ENCODE results near the gene TBK1. TPM values are rescaled to one million over a fixed set of nuclear protein-coding genes. Genes with fewer than 3 reads are reported as not detected.
"Not testable (repeated sequence)": the region's sequence is repeated elsewhere in the genome, so short reads cannot be mapped to it uniquely, and the experiment has no call there.

Gene TBK1
- total RNA-seq, 2 experiments from 2014 or later = 25.4 to 26.0 TPM

GRCh38 chr12:64486657-64487056 lies 34.7 kb downstream of the TBK1 start:
- POLR2A ChIA-PET = no interaction called here
- CTCF ChIA-PET = no interaction called here

GRCh38 chr12:64491718-64492117 lies 39.8 kb downstream of the TBK1 start:
- CTCF ChIA-PET = no interaction called here

DNA sequence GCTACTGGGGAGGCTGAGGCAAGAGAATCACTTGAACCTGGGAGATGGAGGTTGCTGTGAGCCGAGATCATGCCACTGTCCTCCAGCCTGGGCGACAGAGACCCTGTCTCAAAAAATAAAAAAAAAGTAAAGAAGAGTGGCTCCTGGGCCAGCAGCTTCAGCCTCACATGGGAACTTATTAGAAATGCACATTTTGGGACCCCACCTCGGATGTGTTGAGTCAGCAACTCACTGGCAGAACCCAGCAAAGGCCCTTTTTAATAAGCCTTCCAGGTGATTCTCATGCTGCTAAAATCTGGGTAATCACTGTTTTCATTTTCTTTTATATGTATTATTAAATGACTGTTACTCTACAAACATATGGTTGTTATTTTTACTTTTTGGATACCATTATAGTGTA lies 41.6 kb downstream of the TBK1 start:
- POLR2A ChIA-PET = no interaction called here
- CTCF ChIA-PET = no interaction called here

More at GRCh38 chr12:64491718-64492117, 39.8 kb downstream of the TBK1 start:
- POLR2A ChIA-PET = no interaction called here

DNA sequence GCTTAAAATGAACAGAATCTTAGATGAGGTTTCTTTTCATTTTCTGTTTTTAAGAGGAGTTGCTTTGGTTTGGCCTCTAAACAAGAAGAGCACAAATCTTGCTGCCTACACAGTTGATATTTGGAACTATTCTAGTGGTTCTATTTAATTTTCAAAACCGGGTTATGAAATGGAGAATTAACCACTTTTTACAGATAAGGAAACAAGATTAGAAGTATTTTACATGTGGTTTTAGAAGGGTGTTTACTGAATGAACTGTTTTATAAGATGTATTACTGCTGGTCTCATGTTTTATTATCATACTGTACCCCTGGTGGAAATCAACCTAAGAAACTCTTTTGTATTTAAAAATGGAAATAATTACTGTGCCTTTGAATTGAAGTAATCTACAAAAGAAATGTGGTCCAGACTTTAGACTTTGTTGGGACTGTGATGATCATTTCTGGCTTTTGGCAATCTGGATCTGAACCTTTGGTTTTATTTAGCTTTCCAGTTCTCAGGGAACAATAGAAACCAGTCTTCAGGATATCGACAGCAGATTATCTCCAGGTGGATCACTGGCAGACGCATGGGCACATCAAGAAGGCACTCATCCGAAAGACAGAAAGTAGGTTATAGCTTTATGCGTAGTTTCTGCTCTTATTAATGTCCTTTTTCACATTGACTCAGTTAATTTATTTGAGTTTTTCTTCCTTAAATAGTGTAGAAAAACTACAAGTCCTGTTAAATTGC lies 43.2 kb downstream of the TBK1 start:
- CTCF ChIA-PET = no interaction called here
- POLR2A ChIA-PET = no interaction called here

GRCh38 chr12:64496839-64497400 lies 45.0 kb downstream of the TBK1 start:
- ChIA-PET POLR2A (interaction anchor here (1.0 kb wide), 1 partner anchor 92 kb away, joined by 5 read pairs; the partner anchor contains the start of gene XPOT), CTCF (no interaction called here)

DNA sequence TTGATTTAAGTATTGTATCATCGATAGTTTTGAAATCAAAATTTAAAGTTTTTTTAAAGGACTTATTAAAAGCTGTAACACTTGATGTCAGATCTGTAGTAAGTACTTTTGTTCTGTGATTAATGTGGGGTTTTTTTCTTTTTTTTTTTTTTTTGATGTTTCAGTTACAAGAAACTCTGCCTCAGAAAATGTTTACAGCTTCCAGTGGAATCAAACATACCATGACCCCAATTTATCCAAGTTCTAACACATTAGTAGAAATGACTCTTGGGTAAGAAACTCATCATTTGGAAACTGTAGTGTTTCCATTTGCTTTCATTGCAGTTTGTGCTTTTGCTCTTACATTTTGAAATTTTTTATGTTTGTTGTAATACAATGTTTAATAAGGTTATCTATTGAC lies 45.6 kb downstream of the TBK1 start:
- ChIA-PET CTCF (interaction anchor here (0.6 kb wide), 1 partner anchor 184 kb away, joined by 4 read pairs; no protein-coding TSS in a partner anchor), POLR2A (interaction anchor here (1.0 kb wide), 1 partner anchor 93 kb away, joined by 5 read pairs; the partner anchor contains the start of gene XPOT)

GRCh38 chr12:64497903-64498302 lies 46.0 kb downstream of the TBK1 start:
- ChIA-PET POLR2A (interaction anchor here (1.0 kb wide), 1 partner anchor 93 kb away, joined by 5 read pairs; the partner anchor contains the start of gene XPOT), CTCF (interaction anchor here (0.6 kb wide), 1 partner anchor 184 kb away, joined by 4 read pairs; no protein-coding TSS in a partner anchor)

DNA sequence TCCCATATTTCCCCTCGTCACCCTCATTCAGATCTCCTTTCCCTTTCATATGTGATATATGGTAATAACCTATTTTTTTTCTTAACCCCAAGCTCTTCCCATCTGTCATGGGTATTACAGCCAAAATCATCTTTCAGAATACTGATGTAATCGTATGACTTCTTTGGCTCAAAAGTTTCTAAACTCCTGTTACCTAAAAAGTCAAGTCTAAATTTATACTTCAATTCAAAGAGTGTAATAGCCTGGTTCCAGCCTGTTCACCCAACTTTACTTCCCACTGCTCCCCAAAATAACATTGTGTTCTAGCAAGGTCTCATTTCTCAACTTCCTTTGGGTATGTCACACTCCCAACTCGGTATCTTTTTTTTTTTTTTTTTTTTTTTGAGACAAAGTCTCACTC lies 48.5 kb downstream of the TBK1 start:
- ChIA-PET CTCF (interaction anchor here (1.7 kb wide), 1 partner anchor 33 kb away, joined by 3 read pairs; no protein-coding TSS in a partner anchor), POLR2A (no interaction called here)

DNA sequence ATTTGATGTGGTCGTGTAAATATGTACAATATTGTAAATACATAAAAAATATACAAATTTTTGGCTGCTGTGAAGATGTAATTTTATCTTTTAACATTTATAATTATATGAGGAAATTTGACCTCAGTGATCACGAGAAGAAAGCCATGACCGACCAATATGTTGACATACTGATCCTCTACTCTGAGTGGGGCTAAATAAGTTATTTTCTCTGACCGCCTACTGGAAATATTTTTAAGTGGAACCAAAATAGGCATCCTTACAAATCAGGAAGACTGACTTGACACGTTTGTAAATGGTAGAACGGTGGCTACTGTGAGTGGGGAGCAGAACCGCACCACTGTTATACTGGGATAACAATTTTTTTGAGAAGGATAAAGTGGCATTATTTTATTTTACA lies 49.6 kb downstream of the TBK1 start:
- POLR2A ChIA-PET = interaction anchor here (0.7 kb wide), 1 partner anchor 57 kb away, joined by 3 read pairs; no protein-coding TSS in a partner anchor
- CTCF ChIA-PET = interaction anchor here (1.7 kb wide), 1 partner anchor 34 kb away, joined by 3 read pairs; no protein-coding TSS in a partner anchor

GRCh38 chr12:64506955-64507354 lies 55.0 kb downstream of the TBK1 start:
- ChIA-PET POLR2A (no interaction called here), CTCF (no interaction called here)

- ChIA-PET CTCF (no interaction called here), POLR2A (no interaction called here)
Observed at GRCh38 chr12:64510667-64511066, 58.7 kb downstream of the TBK1 start.

GRCh38 chr12:64518396-64518795 lies 66.5 kb downstream of the TBK1 start:
- POLR2A ChIA-PET = no interaction called here
- CTCF ChIA-PET = no interaction called here

GRCh38 chr12:64521833-64522232 lies 69.9 kb downstream of the TBK1 start:
- POLR2A ChIA-PET = no interaction called here
- CTCF ChIA-PET = no interaction called here

GRCh38 chr12:64522316-64522715 lies 70.4 kb downstream of the TBK1 start:
- CTCF ChIA-PET = interaction anchor here (0.8 kb wide), 1 partner anchor 190 kb away, joined by 3 read pairs; no protein-coding TSS in a partner anchor
- POLR2A ChIA-PET = no interaction called here

DNA sequence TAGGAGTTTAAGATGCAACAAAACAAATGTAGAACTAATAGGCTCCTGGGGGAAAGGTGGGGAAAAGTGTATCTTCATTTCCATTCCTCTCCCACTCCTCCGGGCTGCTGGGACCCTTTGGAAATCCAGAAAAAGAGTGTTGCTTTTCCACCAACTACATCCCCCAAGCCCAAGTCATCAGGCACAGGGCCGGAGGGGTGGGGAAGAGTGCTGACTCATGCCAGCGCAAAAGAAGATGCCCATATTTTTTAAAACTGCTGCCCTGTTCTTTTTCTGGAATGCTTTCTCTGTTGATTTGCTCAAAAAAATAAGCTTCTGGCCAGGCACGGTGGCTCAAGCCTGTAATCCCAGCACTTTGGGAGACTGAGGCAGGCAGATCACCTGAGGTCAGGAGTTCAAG lies 70.9 kb downstream of the TBK1 start:
- ChIA-PET CTCF (interaction anchor here (0.8 kb wide), 1 partner anchor 190 kb away, joined by 3 read pairs; no protein-coding TSS in a partner anchor), POLR2A (no interaction called here)

DNA sequence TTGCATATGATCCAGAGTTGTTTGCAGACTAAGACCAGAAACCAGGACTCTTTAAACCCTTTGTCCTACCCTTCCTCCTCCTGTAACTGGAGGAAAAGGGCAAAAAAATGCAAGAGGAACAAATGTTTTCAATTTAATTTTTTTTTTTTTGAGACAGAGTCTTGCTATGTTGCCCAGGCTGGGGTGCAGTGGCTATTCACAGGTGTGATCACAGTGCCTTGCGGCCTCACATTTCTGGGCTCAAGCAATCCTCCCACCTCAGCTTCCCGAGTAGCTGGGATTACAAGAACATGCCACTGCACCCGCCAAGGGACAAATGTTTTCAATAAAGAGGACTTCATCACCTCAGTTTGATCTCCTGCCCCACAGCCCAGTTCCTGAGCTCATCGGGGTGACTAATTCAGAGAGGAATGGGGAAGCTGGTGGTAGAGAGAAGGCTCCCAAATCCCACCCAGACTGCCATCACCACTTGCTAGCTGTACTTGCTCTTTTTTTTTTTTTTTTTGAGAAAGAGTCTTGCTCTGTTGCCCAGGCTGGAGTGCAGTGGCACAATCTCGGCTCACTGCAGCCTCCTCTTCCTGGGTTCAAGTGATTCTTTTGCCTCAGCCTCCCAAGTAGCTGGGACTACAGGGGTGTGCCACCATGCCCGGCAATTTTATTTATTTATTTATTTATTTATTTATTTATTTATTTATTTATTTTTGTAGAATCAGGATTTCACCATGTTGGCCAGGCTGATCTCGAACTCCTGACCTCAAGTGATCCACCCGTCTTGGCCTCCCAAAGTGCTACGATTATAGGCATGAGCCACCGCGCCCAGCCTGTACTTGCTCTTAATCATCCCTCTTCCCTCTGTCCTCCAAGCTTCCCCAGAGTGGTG lies 71.9 kb downstream of the TBK1 start:
- POLR2A ChIA-PET, CTCF ChIA-PET: not testable (repeated sequence)

GRCh38 chr12:64525461-64526160 lies 73.7 kb downstream of the TBK1 start:
- ChIA-PET POLR2A (no interaction called here), CTCF (no interaction called here)

DNA sequence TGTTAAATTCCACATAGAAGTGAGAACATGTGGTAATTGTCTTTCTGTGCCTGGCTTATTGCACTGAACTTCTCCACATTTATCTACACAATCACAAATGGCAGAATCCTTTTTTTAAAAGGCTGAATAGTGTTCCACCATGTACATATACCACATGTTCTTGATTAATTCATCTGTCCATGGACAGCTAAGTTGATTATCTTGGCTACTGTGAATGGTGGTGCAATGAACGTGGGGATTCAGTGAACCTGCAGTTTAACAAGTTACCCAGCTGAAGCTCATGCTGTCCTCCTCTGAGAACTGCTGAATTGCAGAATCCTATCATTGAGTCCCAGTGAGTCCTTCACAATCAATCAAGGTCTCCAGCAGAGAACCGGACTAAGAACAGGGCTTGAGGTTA lies 74.9 kb downstream of the TBK1 start:
- POLR2A ChIA-PET = no interaction called here
- CTCF ChIA-PET = no interaction called here

DNA sequence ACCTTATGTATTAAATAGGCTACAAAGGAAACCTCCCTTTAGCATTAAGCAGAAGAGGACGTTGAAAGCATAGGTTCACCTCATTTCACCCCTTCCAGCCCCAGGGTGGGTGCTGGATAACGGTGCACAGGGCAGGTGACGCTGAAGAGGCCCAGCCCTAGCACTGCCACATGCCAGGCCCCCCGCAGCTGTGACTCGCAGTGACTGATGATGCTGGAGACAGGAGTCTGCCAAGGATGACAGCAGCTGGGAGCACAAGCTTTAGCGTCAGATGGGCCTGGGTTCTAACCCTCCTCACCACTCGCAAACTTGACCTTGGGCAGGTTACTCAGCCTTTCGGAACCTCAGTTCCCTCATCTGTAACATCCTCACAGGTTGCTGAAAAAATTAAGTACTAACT lies 76.7 kb downstream of the TBK1 start:
- ChIA-PET CTCF (interaction anchor here (0.5 kb wide), 1 partner anchor 227 kb away, joined by 5 read pairs; no protein-coding TSS in a partner anchor), POLR2A (no interaction called here)

- CTCF ChIA-PET = interaction anchor here (1.1 kb wide), 1 partner anchor 17 kb away, joined by 3 read pairs; no protein-coding TSS in a partner anchor
- POLR2A ChIA-PET = no interaction called here
Observed at GRCh38 chr12:64530566-64530965, 78.6 kb downstream of the TBK1 start.

All from activated CD8-positive, alpha-beta memory T cell treated with anti-CD3 and anti-CD28 coated beads for 36 hours (primary cell).